Measurements from ENCODE around the gene MARK4. TPM values are rescaled to one million over a fixed set of nuclear protein-coding genes. Genes with fewer than 3 reads are reported as not detected.
A peak's percentile ranks its signal among the peaks of the same experiment; 100 is the strongest.

MARK4 gene
- total and polyA plus RNA-seq, 8 donors, result 8.8 to 120 (median 18.4) TPM

GRCh38 chr19:45234089-45234869 is 16.8 kb upstream of the MARK4 start:
- DNase-seq, result peak in 1 of 2 donors; percentile 43
- H3K27ac ChIP-seq, result no peak overlapping the region
- H3K4me3 ChIP-seq, result no peak overlapping the region
- TF ChIP-seq POLR2AphosphoS5 (IDR thresholded peaks at IDR 0.05) (no peak), EP300 (IDR thresholded peaks at IDR 0.05) (no peak), POLR2A (IDR thresholded peaks at IDR 0.05) (no peak), CTCF (IDR thresholded peaks at IDR 0.05) (no peak)
- intact Hi-C loops (cut with DNase I; ENCODE audit: low total_unique reads), result no loop called here
- WGBS, 5 donors, result 24 to 34% (median 27%) methylated on average over 31 to 93 of the region's 93 CpGs
- H3K9me3 ChIP-seq, result no peaks in the 10 kb centered on the region
- H3K4me1 ChIP-seq, result peaks cover 0 to 11% (median 0%) of the 10 kb centered on the region in 4 donors
- peaks cover 6 to 65% (median 19%) of the 10 kb centered on the region in 3 donors for H3K27me3 ChIP-seq
- no peaks in the 10 kb centered on the region for H3K36me3 ChIP-seq

GRCh38 chr19:45235485-45235884 is 15.6 kb upstream of the MARK4 start:
- peaks cover 0 to 11% (median 0%) of the 10 kb centered on the region in 4 donors for H3K4me1 ChIP-seq
- peak overlapping the region in 1 of 5 donors; percentile 18 for H3K27ac ChIP-seq
- no peak for DNase-seq
- 9 to 37% (median 19%) methylated on average over 7 to 8 of the region's 8 CpGs for WGBS, 5 donors
- no peaks in the 10 kb centered on the region for H3K36me3 ChIP-seq
- TF ChIP-seq POLR2AphosphoS5 (IDR thresholded peaks at IDR 0.05), result no peak
- no peak for TF ChIP-seq POLR2A (IDR thresholded peaks at IDR 0.05)
- no peak for TF ChIP-seq CTCF (IDR thresholded peaks at IDR 0.05)
- no peak for TF ChIP-seq EP300 (IDR thresholded peaks at IDR 0.05)
- H3K27me3 ChIP-seq, result peaks cover 6 to 65% (median 19%) of the 10 kb centered on the region in 3 donors
- H3K4me3 ChIP-seq, result no peak overlapping the region
- intact Hi-C loops (cut with DNase I; ENCODE audit: low total_unique reads), result no loop called here
- no peaks in the 10 kb centered on the region for H3K9me3 ChIP-seq

GRCh38 chr19:45238556-45238955 is 12.5 kb upstream of the MARK4 start:
- Histone ChIP-seq H3K36me3 (no peaks in the 10 kb centered on the region), H3K4me3 (no peak overlapping the region), H3K27ac (no peak overlapping the region), H3K9me3 (no peaks in the 10 kb centered on the region), H3K27me3 (peaks cover 6 to 46% (median 18%) of the 10 kb centered on the region in 3 donors), H3K4me1 (peaks cover 0 to 21% (median 6%) of the 10 kb centered on the region in 4 donors)
- intact Hi-C loops (cut with DNase I; ENCODE audit: low total_unique reads), result no loop called here
- WGBS, 5 donors, result 79 to 88% (median 87%) methylated on average over 14 to 25 of the region's 25 CpGs
- TF ChIP-seq EP300 (IDR thresholded peaks at IDR 0.05), result no peak
- TF ChIP-seq CTCF (IDR thresholded peaks at IDR 0.05), result no peak
- TF ChIP-seq POLR2A (IDR thresholded peaks at IDR 0.05), result no peak
- TF ChIP-seq POLR2AphosphoS5 (IDR thresholded peaks at IDR 0.05), result no peak
- no peak for DNase-seq

- intact Hi-C loops (cut with DNase I; ENCODE audit: low total_unique reads), result no loop called here
- 65 to 77% (median 70%) methylated on average over 13 of the region's 13 CpGs for WGBS, 5 donors
- H3K9me3 ChIP-seq, result no peaks in the 10 kb centered on the region
- no peak for DNase-seq
- H3K4me1 ChIP-seq, result peaks cover 0 to 13% (median 8%) of the 10 kb centered on the region in 4 donors
- no peak overlapping the region for H3K27ac ChIP-seq
- H3K4me3 ChIP-seq, result no peak overlapping the region
- H3K36me3 ChIP-seq, result no peaks in the 10 kb centered on the region
- H3K27me3 ChIP-seq, result peaks cover 0 to 7% (median 0%) of the 10 kb centered on the region in 3 donors
- TF ChIP-seq POLR2A (IDR thresholded peaks at IDR 0.05) (no peak), POLR2AphosphoS5 (IDR thresholded peaks at IDR 0.05) (no peak), EP300 (IDR thresholded peaks at IDR 0.05) (no peak), CTCF (IDR thresholded peaks at IDR 0.05) (no peak)
Observed at GRCh38 chr19:45243144-45243732, 7.8 kb upstream of the MARK4 start.
